Type B pancreatic cell (in vitro differentiated cells): ENCODE measurements around the gene AMTN. TPM values are rescaled to one million over a fixed set of nuclear protein-coding genes. Genes with fewer than 3 reads are reported as not detected.

ENCODE experiments used
- total RNA-seq: library from RNA; stranded (reverse); gene quantifications from 2 replicates; pipeline ENCODE4 v1.2.1, GENCODE V29; 2021; ENCODE audit warnings: low replicate concordance

The AMTN gene
- total RNA-seq, 1 donor from 2014 or later = not detected

Other genes with a start within 250 kb of the AMTN start
- 0.19 TPM in 1 of 2 replicates, not detected in the other for gene CABS1, start 183.6 kb upstream of the AMTN start, total RNA-seq
- not detected in 2 replicates for gene SMR3A, start 157.8 kb upstream of the AMTN start, total RNA-seq
- not detected in 2 replicates for gene SMR3B, start 135.4 kb upstream of the AMTN start, total RNA-seq
- not detected in 2 replicates for gene OPRPN, start 120.6 kb upstream of the AMTN start, total RNA-seq
- gene MUC7, start 46.4 kb upstream of the AMTN start, total RNA-seq = not detected in 2 replicates
- 0.36 and 0.94 TPM in 2 replicates for gene AMBN, start 73.7 kb downstream of the AMTN start, total RNA-seq
- 0.17 and 0.41 TPM in 2 replicates for gene ENAM, start 110.2 kb downstream of the AMTN start, total RNA-seq
- not detected in 2 replicates for gene JCHAIN, start 147.9 kb downstream of the AMTN start, total RNA-seq
- 26.4 and 29.1 TPM in 2 replicates for gene UTP3, start 170.0 kb downstream of the AMTN start, total RNA-seq
- gene RUFY3, start 203.4 kb downstream of the AMTN start, total RNA-seq = 38.3 and 74.9 TPM in 2 replicates